Keratinocyte (primary cell): ENCODE data around the gene KMT2C.

ENCODE experiments used
- CTCF ChIP-seq, 3 experiments: IDR thresholded peaks in 1 of 3; conservative IDR thresholded peaks in 1 of 3; optimal IDR thresholded peaks in 1 of 3; 2 replicates in 2 of 3; 3 replicates in 1 of 3; pipeline versions ENCODE3 to v1.5.1; 2011; ENCODE audit warnings: low read length in 3 of 3, mild to moderate bottlenecking in 3 of 3, moderate library complexity in 2 of 3, control low read depth in 1 of 3, inconsistent platforms in 1 of 3; ENCODE audit not compliant: insufficient read depth in 2 of 3; ENCODE audit errors: extremely low read depth in 1 of 3
- EZH2 ChIP-seq: IDR thresholded peaks from one replicate; pipeline ENCODE4 v1.6.1; 2012; ENCODE audit warnings: inconsistent platforms, mild to moderate bottlenecking, low read length, moderate library complexity

- TF ChIP-seq CTCF (optimal IDR thresholded peaks at IDR 0.05 in 1 of 3, IDR thresholded peaks at IDR 0.05 in 1 of 3, conservative IDR thresholded peaks at IDR 0.05 in 1 of 3; ENCODE audit: extremely low read depth in 1 of 3, insufficient read depth in 2 of 3, low read length in 3 of 3) (no peak), EZH2 (no peak)
Measured at GRCh38 chr7:152392254-152392653, 43.5 kb downstream of the KMT2C start.
